Common myeloid progenitor, CD34-positive (primary cell): Measurements from ENCODE around the gene PLA2G4A.
A peak's percentile ranks its signal among the peaks of the same experiment; 100 is the strongest.

Experiments used
- CTCF ChIA-PET: fragments of 350-600 bp; sonication (Branson Sonifier 250); formaldehyde crosslinking; loops from one replicate; lab custom pipeline; 2021; ENCODE audit warnings: antibody characterized with exemption; lab: Charles Lee
- POLR2A ChIA-PET: fragments of 350-600 bp; sonication (Branson Sonifier 250); formaldehyde crosslinking; loops from one replicate; lab custom pipeline; 2021; ENCODE audit warnings: antibody characterized with exemption; lab: Charles Lee
- DNase-seq, 3 donors: peaks; one replicate each; pipeline versions ENCODE4 v3.0.0 to v3.0.0-alpha.2; 2013
- H3K27ac ChIP-seq, 2 experiments: 1 replicate in 1 of 2; 2 replicates in 1 of 2; pipeline ENCODE4 v1.7.0; 2013; ENCODE audit warnings: inconsistent platforms in 2 of 2, low read length in 2 of 2, mild to moderate bottlenecking in 2 of 2, low read depth in 1 of 2, moderate library complexity in 1 of 2; ENCODE audit not compliant: severe bottlenecking in 2 of 2, insufficient read depth in 1 of 2, poor library complexity in 1 of 2
- H3K27me3 ChIP-seq, 5 experiments: replicated peaks in 2 of 5; 1 replicate in 3 of 5; 2 replicates in 2 of 5; pipeline versions ENCODE4 v1.6.1 to v1.7.0; 2013; ENCODE audit warnings: low read length in 4 of 5, mild to moderate bottlenecking in 2 of 5, moderate library complexity in 2 of 5, inconsistent platforms in 1 of 5; ENCODE audit not compliant: insufficient read depth in 5 of 5, control insufficient read depth in 4 of 5
- H3K36me3 ChIP-seq, 4 experiments: 1 replicate in 2 of 4; 2 replicates in 2 of 4; pipeline versions ENCODE4 v1.6.1 to v1.7.0; 2013; ENCODE audit warnings: low read length in 3 of 4, control low read depth in 1 of 4, mild to moderate bottlenecking in 1 of 4; ENCODE audit not compliant: control insufficient read depth in 4 of 4, insufficient read depth in 4 of 4
- H3K4me1 ChIP-seq, 4 experiments: 1 replicate in 3 of 4; 2 replicates in 1 of 4; pipeline versions ENCODE4 v1.6.1 to v1.7.1; 2013; ENCODE audit warnings: low read length in 3 of 4, mild to moderate bottlenecking in 3 of 4, control low read depth in 1 of 4, inconsistent platforms in 1 of 4, moderate library complexity in 1 of 4; ENCODE audit not compliant: control insufficient read depth in 4 of 4, insufficient read depth in 4 of 4; ENCODE audit errors: control extremely low read depth in 1 of 4
- H3K4me3 ChIP-seq, 7 experiments: 1 replicate in 4 of 7; 2 replicates in 3 of 7; pipeline versions ENCODE4 v1.5.1 to v1.7.0; 2013; ENCODE audit warnings: mild to moderate bottlenecking in 7 of 7, low read length in 6 of 7, moderate library complexity in 6 of 7, inconsistent platforms in 2 of 7, low read depth in 2 of 7, control low read depth in 1 of 7; ENCODE audit not compliant: insufficient read depth in 4 of 7, control insufficient read depth in 1 of 7; ENCODE audit errors: extremely low read depth in 1 of 7
- H3K9me3 ChIP-seq, 5 experiments: 1 replicate in 4 of 5; 2 replicates in 1 of 5; pipeline versions ENCODE4 v1.6.1 to v1.7.1; 2013; ENCODE audit warnings: low read length in 4 of 5, mild to moderate bottlenecking in 2 of 5, inconsistent platforms in 1 of 5, low read depth in 1 of 5, moderate library complexity in 1 of 5; ENCODE audit not compliant: control insufficient read depth in 4 of 5, insufficient read depth in 2 of 5; ENCODE audit errors: control extremely low read depth in 1 of 5
- WGBS: methylation state at CpG from one replicate; pipeline ENCODE4 v1.1.5; 2013; ENCODE audit not compliant: insufficient coverage; 5-methylcytosine and 5-hydroxymethylcytosine counted together

The PLA2G4A gene

GRCh38 chr1:186849271-186849671 is 20.5 kb downstream of the PLA2G4A start:
- DNase-seq = no peak
- CTCF ChIA-PET = interaction anchor here (1.9 to 2.4 kb wide), 2 partner anchors 10 to 19 kb away, joined by 5 to 6 read pairs; no protein-coding TSS in a partner anchor
- H3K27me3 ChIP-seq = no peaks in the 10 kb centered on the region
- no peak overlapping the region for H3K4me3 ChIP-seq
- H3K36me3 ChIP-seq = peaks cover 0 to 5% (median under 1%) of the 10 kb centered on the region in 4 experiments
- no peak overlapping the region for H3K27ac ChIP-seq
- peaks cover 7 to 36% (median 14%) of the 10 kb centered on the region in 4 experiments for H3K4me1 ChIP-seq
- WGBS = 94% methylated on average over 5 of the region's 5 CpGs
- no peaks in the 10 kb centered on the region for H3K9me3 ChIP-seq
- POLR2A ChIA-PET = no interaction called here

GRCh38 chr1:186849826-186850225 is 21.1 kb downstream of the PLA2G4A start:
- ChIA-PET POLR2A (no interaction called here), CTCF (interaction anchor here (1.9 kb wide), 1 partner anchor 11 kb away, joined by 5 read pairs; no protein-coding TSS in a partner anchor)
- no peak overlapping the region for H3K4me3 ChIP-seq
- peaks cover 0 to 5% (median 1%) of the 10 kb centered on the region in 4 experiments for H3K36me3 ChIP-seq
- H3K27ac ChIP-seq = no peak overlapping the region
- DNase-seq = peak in 2 of 3 donors; percentile 57 to 66
- no peaks in the 10 kb centered on the region for H3K9me3 ChIP-seq
- peaks cover 7 to 39% (median 14%) of the 10 kb centered on the region in 4 experiments for H3K4me1 ChIP-seq
- H3K27me3 ChIP-seq = no peaks in the 10 kb centered on the region

GRCh38 chr1:186854102-186854501 is 25.4 kb downstream of the PLA2G4A start:
- WGBS = no CpG with 5 or more reads among the region's 4 CpGs
- CTCF ChIA-PET = interaction anchor here (0.7 to 1.9 kb wide), 2 partner anchors 10 to 61 kb away, joined by 3 to 4 read pairs; no protein-coding TSS in a partner anchor
- H3K27ac ChIP-seq = no peak overlapping the region
- H3K4me3 ChIP-seq = no peak overlapping the region
- H3K27me3 ChIP-seq = no peaks in the 10 kb centered on the region
- peaks cover 0 to 15% (median 7%) of the 10 kb centered on the region in 4 experiments for H3K4me1 ChIP-seq
- POLR2A ChIA-PET = no interaction called here
- peaks cover 0 to 3% (median 0%) of the 10 kb centered on the region in 5 experiments for H3K9me3 ChIP-seq
- H3K36me3 ChIP-seq = peaks cover 0 to 16% (median 2%) of the 10 kb centered on the region in 4 experiments
- DNase-seq = peak in 1 of 3 donors; percentile 35

- no peak for DNase-seq
- Histone ChIP-seq H3K4me1 (peaks cover 0 to 7% (median 1%) of the 10 kb centered on the region in 4 experiments), H3K4me3 (no peak overlapping the region), H3K9me3 (peaks cover 0 to 3% (median 0%) of the 10 kb centered on the region in 5 experiments), H3K27ac (no peak overlapping the region), H3K36me3 (peaks cover 2 to 17% (median 6%) of the 10 kb centered on the region in 4 experiments), H3K27me3 (no peaks in the 10 kb centered on the region)
- ChIA-PET CTCF (interaction anchor here (1.3 to 2.3 kb wide), 2 partner anchors 13 kb away, joined by 3 to 10 read pairs; no protein-coding TSS in a partner anchor), POLR2A (no interaction called here)
Measured at GRCh38 chr1:186858923-186859322, 30.2 kb downstream of the PLA2G4A start.

- Histone ChIP-seq H3K4me1 (peaks cover 0 to 3% (median 0%) of the 10 kb centered on the region in 4 experiments), H3K36me3 (peaks cover 0 to 14% (median 6%) of the 10 kb centered on the region in 4 experiments), H3K4me3 (no peak overlapping the region), H3K9me3 (peaks cover 0 to 3% (median 0%) of the 10 kb centered on the region in 5 experiments), H3K27me3 (no peaks in the 10 kb centered on the region), H3K27ac (no peak overlapping the region)
- no peak for DNase-seq
- POLR2A ChIA-PET = no interaction called here
- CTCF ChIA-PET = interaction anchor here (1.1 to 2.3 kb wide), 3 partner anchors 12 to 41 kb away, joined by 3 to 10 read pairs (median 3); no protein-coding TSS in a partner anchor
- WGBS = 100% methylated on average over 2 of the region's 2 CpGs
Measured at GRCh38 chr1:186859995-186860394, 31.2 kb downstream of the PLA2G4A start.

- CTCF ChIA-PET = interaction anchor here (1.3 kb wide), 1 partner anchor 8 kb away, joined by 3 read pairs; no protein-coding TSS in a partner anchor
- POLR2A ChIA-PET = no interaction called here
- DNase-seq = no peak
- H3K36me3 ChIP-seq = peaks cover 0 to 10% (median 3%) of the 10 kb centered on the region in 4 experiments
- WGBS = no CpG with 5 or more reads among the region's 1 CpG
- H3K4me1 ChIP-seq = peaks cover 0 to 10% (median under 1%) of the 10 kb centered on the region in 4 experiments
- no peaks in the 10 kb centered on the region for H3K27me3 ChIP-seq
- H3K4me3 ChIP-seq = no peak overlapping the region
- H3K9me3 ChIP-seq = peaks cover 0 to 2% (median 0%) of the 10 kb centered on the region in 5 experiments
- no peak overlapping the region for H3K27ac ChIP-seq
Measured at GRCh38 chr1:186864296-186864695, 35.5 kb downstream of the PLA2G4A start.

- no CpG with 5 or more reads among the region's 1 CpG for WGBS
- Histone ChIP-seq H3K27ac (no peak overlapping the region), H3K9me3 (peaks cover 0 to 2% (median 0%) of the 10 kb centered on the region in 5 experiments), H3K4me1 (peaks cover 0 to 17% (median 7%) of the 10 kb centered on the region in 4 experiments), H3K4me3 (peak overlapping the region in 1 of 7 experiments; percentile 45), H3K36me3 (peaks cover 0 to 10% (median 4%) of the 10 kb centered on the region in 4 experiments), H3K27me3 (no peaks in the 10 kb centered on the region)
- ChIA-PET CTCF (interaction anchor here (0.9 to 1.8 kb wide), 4 partner anchors 9 to 59 kb away, joined by 3 to 4 read pairs (median 3); no protein-coding TSS in a partner anchor), POLR2A (no interaction called here)
- peak; percentile 44 to 80 (median 70) for DNase-seq
Measured at GRCh38 chr1:186865253-186865652, 36.5 kb downstream of the PLA2G4A start.
